A549 (cell line): ENCODE measurements around the gene MYH11. TPM values are rescaled to one million over a fixed set of nuclear protein-coding genes. Genes with fewer than 3 reads are reported as not detected.

Experiments used
- ATAC-seq, 2 experiments: fragments of 200-7000 bp in 1 of 2; fragments of >200 bp in 1 of 2; cut with Nextera tagmentation in 1 of 2; cut with Tn5 transposase in 1 of 2; 3 replicates each; pipeline versions ENCODE4 v1.8.0 to v1.9.1; 2018 to 2020; ENCODE audit warnings: mild to moderate bottlenecking in 1 of 2, moderate library complexity in 1 of 2
- CTCF ChIA-PET: fragments of 300-600 bp; sonication (Branson Sonifier 250); formaldehyde crosslinking; extraction: SDS; loops from one replicate; lab custom pipeline; 2021; ENCODE audit warnings: antibody characterized with exemption, inconsistent platforms; lab: Yijun Ruan, JAX
- POLR2A ChIA-PET: fragments of 350-600 bp; formaldehyde crosslinking; extraction: SDS; loops from one replicate; lab custom pipeline; 2021; ENCODE audit warnings: antibody characterized with exemption, inconsistent platforms; lab: Yijun Ruan, JAX
- DNase-seq, 2 experiments: peaks; one replicate each; pipeline versions ENCODE4 v3.0.0 to v3.0.0-alpha.2; 2011 to 2016; ENCODE audit warnings: low read depth in 1 of 2, low spot score in 1 of 2
- FAIRE-seq: peaks from 2 replicates; lab custom pipeline; 2011; peaks lifted over from hg19 to GRCh38; lab: Jason Lieb, UNC
- H3K27ac ChIP-seq, 2 experiments: fragments of >200 bp; sonication (Bioruptor Twin); formaldehyde crosslinking; 3 replicates each; pipeline ENCODE4 v1.5.1; 2016 to 2017
- H3K4me1 ChIP-seq: fragments of >200 bp; sonication (Bioruptor Twin); formaldehyde crosslinking; 3 replicates; pipeline ENCODE4 v1.6.1; 2016
- H3K4me2 ChIP-seq: fragments of >200 bp; sonication (Bioruptor Twin); formaldehyde crosslinking; 3 replicates; pipeline ENCODE4 v1.6.1; 2016
- H3K4me3 ChIP-seq: fragments of >200 bp; sonication (Bioruptor Twin); formaldehyde crosslinking; 3 replicates; pipeline ENCODE4 v1.5.1; 2016
- H3K9me3 ChIP-seq: fragments of >200 bp; sonication (Bioruptor Twin); formaldehyde crosslinking; 3 replicates; pipeline ENCODE4 v1.6.1; 2016
- BHLHE40 ChIP-seq: IDR thresholded peaks from 2 replicates; pipeline ENCODE4 v1.6.1; 2012; ENCODE audit warnings: low read depth, low read length, inconsistent platforms
- CBX2 ChIP-seq: fragments of 200-600 bp; sonication (generic); IDR thresholded peaks from 2 replicates; pipeline ENCODE4 v1.6.1; 2016; ENCODE audit warnings: low read depth, mild to moderate bottlenecking, borderline replicate concordance
- CEBPB ChIP-seq, 2 experiments: fragments of >200 bp in 1 of 2; sonication (Bioruptor Twin) in 1 of 2; formaldehyde crosslinking in 1 of 2; IDR thresholded peaks; 2 replicates each; pipeline ENCODE4 v1.6.1; 2012 to 2016
- CHD4 ChIP-seq: fragments of 200-600 bp; sonication (generic); IDR thresholded peaks from 2 replicates; pipeline ENCODE4 v1.6.1; 2016; ENCODE audit warnings: antibody characterized with exemption, mild to moderate bottlenecking, borderline replicate concordance
- CTCF ChIP-seq: fragments of >200 bp; sonication (Bioruptor Twin); formaldehyde crosslinking; IDR thresholded peaks from 3 replicates; pipeline ENCODE4 v1.5.1; 2016
- EHF ChIP-seq: fragments of 250-450 bp; sonication (Bioruptor Pico); IDR thresholded peaks from 2 replicates; pipeline ENCODE4 v1.5.0; 2020; ENCODE audit warnings: mild to moderate bottlenecking
- ESRRA ChIP-seq: fragments of 150-350 bp; IDR thresholded peaks from 2 replicates; pipeline ENCODE4 v1.6.1; 2014; ENCODE audit warnings: mild to moderate bottlenecking, low read length, borderline replicate concordance
- FOSB ChIP-seq: fragments of 250-450 bp; sonication (Bioruptor Pico); IDR thresholded peaks from 2 replicates; pipeline ENCODE4 v1.5.0; 2020; ENCODE audit warnings: mild to moderate bottlenecking, moderate library complexity
- FOSL2 ChIP-seq, 2 experiments: fragments of 450-650 bp in 1 of 2; fragments of >200 bp in 1 of 2; sonication (Bioruptor Twin) in 1 of 2; formaldehyde crosslinking; IDR thresholded peaks; 2 replicates each; pipeline versions ENCODE4 v1.5.0 to v1.6.1; 2016 to 2020; ENCODE audit warnings: mild to moderate bottlenecking in 1 of 2, moderate library complexity in 1 of 2
- HES2 ChIP-seq: fragments of >200 bp; sonication (Bioruptor Twin); formaldehyde crosslinking; IDR thresholded peaks from 2 replicates; pipeline ENCODE4 v1.6.1; 2016
- HOXB13 ChIP-seq: fragments of 250-450 bp; sonication (Bioruptor Pico); IDR thresholded peaks from 2 replicates; pipeline ENCODE4 v1.5.0; 2020; ENCODE audit warnings: low read depth, mild to moderate bottlenecking, moderate library complexity
- HOXB5 ChIP-seq: fragments of 250-450 bp; sonication (Bioruptor Pico); IDR thresholded peaks from 2 replicates; pipeline ENCODE4 v1.5.0; 2020; ENCODE audit warnings: mild to moderate bottlenecking, moderate library complexity
- MAFK ChIP-seq: fragments of 450-650 bp; IDR thresholded peaks from 2 replicates; pipeline ENCODE4 v1.6.1; 2014; ENCODE audit not compliant: partially characterized antibody
- NPAS2 ChIP-seq: fragments of 250-450 bp; sonication (Bioruptor Pico); IDR thresholded peaks from 2 replicates; pipeline ENCODE4 v1.8.0; 2022; ENCODE audit warnings: mild to moderate bottlenecking, moderate library complexity, borderline replicate concordance
- POLR2A ChIP-seq: IDR thresholded peaks from 2 replicates; pipeline ENCODE4 v1.6.1; 2012; ENCODE audit warnings: mild to moderate bottlenecking, low read length
- POLR2AphosphoS2 ChIP-seq: conservative IDR thresholded peaks from 2 replicates; pipeline ENCODE4 v1.6.1; 2012; ENCODE audit warnings: low read length, improper control_type of control experiment, inconsistent platforms
- TFCP2L1 ChIP-seq: fragments of 250-450 bp; sonication (Bioruptor Pico); IDR thresholded peaks from 2 replicates; pipeline ENCODE4 v1.5.0; 2021; ENCODE audit warnings: mild to moderate bottlenecking
- ZC3H11A ChIP-seq: fragments of 450-650 bp; IDR thresholded peaks from 2 replicates; pipeline ENCODE4 v1.6.1; 2014; ENCODE audit warnings: antibody characterized with exemption, mild to moderate bottlenecking
- ZFP36 ChIP-seq: fragments of 450-650 bp; IDR thresholded peaks from 2 replicates; pipeline ENCODE4 v1.6.1; 2014; ENCODE audit warnings: borderline replicate concordance; ENCODE audit not compliant: partially characterized antibody
- WGBS: methylation state at CpG from one replicate; pipeline ENCODE4 v1.1.6; 2017; ENCODE audit errors: missing lambda C conversion rate; 5-methylcytosine and 5-hydroxymethylcytosine counted together
- polyA plus RNA-seq, 4 experiments: library from polyadenylated mRNA; depleted of rRNA in 3 of 4; stranded (reverse); fragments of >200 nt; fragmentation: RNase III in 1 of 4; extraction: RNeasy Plus Mini Kit Qiagen cat#74134 plus additional on column Dnase treatment in 1 of 4; gene quantifications; 2 replicates in 3 of 4; 3 replicates in 1 of 4; pipeline ENCODE4 v1.2.3, GENCODE V29; 2011 to 2017
- TF ChIP-seq, protein P1 (sequence below): fragments of 200-600 bp; sonication (generic); IDR thresholded peaks from 2 replicates; pipeline ENCODE4 v1.6.1; 2016; ENCODE audit warnings: antibody characterized with exemption, mild to moderate bottlenecking, moderate library complexity
- TF ChIP-seq, protein P2 (sequence below): fragments of >200 bp; sonication (Bioruptor Twin); formaldehyde crosslinking; IDR thresholded peaks from 3 replicates; pipeline ENCODE4 v1.6.1; 2016
- TF ChIP-seq, protein P3 (sequence below): fragments of 450-650 bp; IDR thresholded peaks from 2 replicates; pipeline ENCODE4 v1.6.1; 2014; ENCODE audit warnings: antibody characterized with exemption

Gene MYH11
- polyA plus RNA-seq, 2 of the 4 experiments (the other 2 are of a cell fraction): 0.03 to 0.09 TPM

DNA sequence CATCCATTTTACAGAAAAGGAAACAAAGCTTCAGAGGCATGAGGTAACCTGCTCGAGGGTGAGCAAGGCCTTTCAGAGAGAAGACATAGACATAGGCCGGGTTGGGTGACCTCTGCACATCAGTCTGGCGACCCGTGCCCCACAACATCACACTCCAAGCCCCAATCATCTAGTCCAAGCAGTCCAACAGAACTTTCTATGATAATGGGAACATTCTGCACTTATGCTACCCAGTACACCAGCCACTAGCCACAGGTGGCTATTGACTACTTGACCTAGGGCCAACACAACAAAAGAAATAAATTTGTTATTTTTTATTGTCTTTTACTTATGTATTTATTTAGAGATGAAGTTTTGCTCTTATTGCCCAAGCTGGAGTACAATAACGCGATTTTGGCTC lies 20.8 kb downstream of the MYH11 start:
- H3K9me3 ChIP-seq: no peaks in the 10 kb centered on the region
- ChIA-PET CTCF (interaction anchor here (0.6 to 2.4 kb wide), 3 partner anchors 9 to 102 kb away, joined by 3 to 11 read pairs (median 5); no protein-coding TSS in a partner anchor), POLR2A (no interaction called here)
- TF ChIP-seq TFCP2L1 (CRISPR knock-in tag): no peak
- TF ChIP-seq, protein P1, sequence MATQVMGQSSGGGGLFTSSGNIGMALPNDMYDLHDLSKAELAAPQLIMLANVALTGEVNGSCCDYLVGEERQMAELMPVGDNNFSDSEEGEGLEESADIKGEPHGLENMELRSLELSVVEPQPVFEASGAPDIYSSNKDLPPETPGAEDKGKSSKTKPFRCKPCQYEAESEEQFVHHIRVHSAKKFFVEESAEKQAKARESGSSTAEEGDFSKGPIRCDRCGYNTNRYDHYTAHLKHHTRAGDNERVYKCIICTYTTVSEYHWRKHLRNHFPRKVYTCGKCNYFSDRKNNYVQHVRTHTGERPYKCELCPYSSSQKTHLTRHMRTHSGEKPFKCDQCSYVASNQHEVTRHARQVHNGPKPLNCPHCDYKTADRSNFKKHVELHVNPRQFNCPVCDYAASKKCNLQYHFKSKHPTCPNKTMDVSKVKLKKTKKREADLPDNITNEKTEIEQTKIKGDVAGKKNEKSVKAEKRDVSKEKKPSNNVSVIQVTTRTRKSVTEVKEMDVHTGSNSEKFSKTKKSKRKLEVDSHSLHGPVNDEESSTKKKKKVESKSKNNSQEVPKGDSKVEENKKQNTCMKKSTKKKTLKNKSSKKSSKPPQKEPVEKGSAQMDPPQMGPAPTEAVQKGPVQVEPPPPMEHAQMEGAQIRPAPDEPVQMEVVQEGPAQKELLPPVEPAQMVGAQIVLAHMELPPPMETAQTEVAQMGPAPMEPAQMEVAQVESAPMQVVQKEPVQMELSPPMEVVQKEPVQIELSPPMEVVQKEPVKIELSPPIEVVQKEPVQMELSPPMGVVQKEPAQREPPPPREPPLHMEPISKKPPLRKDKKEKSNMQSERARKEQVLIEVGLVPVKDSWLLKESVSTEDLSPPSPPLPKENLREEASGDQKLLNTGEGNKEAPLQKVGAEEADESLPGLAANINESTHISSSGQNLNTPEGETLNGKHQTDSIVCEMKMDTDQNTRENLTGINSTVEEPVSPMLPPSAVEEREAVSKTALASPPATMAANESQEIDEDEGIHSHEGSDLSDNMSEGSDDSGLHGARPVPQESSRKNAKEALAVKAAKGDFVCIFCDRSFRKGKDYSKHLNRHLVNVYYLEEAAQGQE: no peak
- no peak for TF ChIP-seq MAFK
- no peak for TF ChIP-seq CBX2
- TF ChIP-seq FOSB (CRISPR knock-in tag): no peak
- TF ChIP-seq, protein P2, sequence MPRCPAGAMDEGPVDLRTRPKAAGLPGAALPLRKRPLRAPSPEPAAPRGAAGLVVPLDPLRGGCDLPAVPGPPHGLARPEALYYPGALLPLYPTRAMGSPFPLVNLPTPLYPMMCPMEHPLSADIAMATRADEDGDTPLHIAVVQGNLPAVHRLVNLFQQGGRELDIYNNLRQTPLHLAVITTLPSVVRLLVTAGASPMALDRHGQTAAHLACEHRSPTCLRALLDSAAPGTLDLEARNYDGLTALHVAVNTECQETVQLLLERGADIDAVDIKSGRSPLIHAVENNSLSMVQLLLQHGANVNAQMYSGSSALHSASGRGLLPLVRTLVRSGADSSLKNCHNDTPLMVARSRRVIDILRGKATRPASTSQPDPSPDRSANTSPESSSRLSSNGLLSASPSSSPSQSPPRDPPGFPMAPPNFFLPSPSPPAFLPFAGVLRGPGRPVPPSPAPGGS: no peak
- TF ChIP-seq BHLHE40: no peak
- no peak for TF ChIP-seq CTCF
- FAIRE-seq (no peak), DNase-seq (no peak), ATAC-seq (no peak)
- no peaks in the 10 kb centered on the region for H3K4me1 ChIP-seq
- WGBS: 75% methylated on average over 6 of the region's 6 CpGs
- no peak overlapping the region for H3K27ac ChIP-seq
- no peak overlapping the region for H3K4me3 ChIP-seq
- no peak overlapping the region for H3K4me2 ChIP-seq

GRCh38 chr16:15835136-15835878 lies 21.5 kb downstream of the MYH11 start:
- no peak overlapping the region for H3K4me2 ChIP-seq
- ATAC-seq (no peak), FAIRE-seq (no peak), DNase-seq (no peak)
- 74% methylated on average over 2 of the region's 2 CpGs for WGBS
- H3K9me3 ChIP-seq: no peaks in the 10 kb centered on the region
- H3K27ac ChIP-seq: no peak overlapping the region
- H3K4me1 ChIP-seq: no peaks in the 10 kb centered on the region
- ChIA-PET CTCF (interaction anchor here (1.4 to 2.4 kb wide), 2 partner anchors 14 to 58 kb away, joined by 3 to 11 read pairs; no protein-coding TSS in a partner anchor), POLR2A (no interaction called here)
- no peak overlapping the region for H3K4me3 ChIP-seq
- TF ChIP-seq CTCF (no peak), MAFK (no peak), CEBPB (IDR thresholded peaks at IDR 0.05) (no peak), EHF (CRISPR knock-in tag) (no peak)

DNA sequence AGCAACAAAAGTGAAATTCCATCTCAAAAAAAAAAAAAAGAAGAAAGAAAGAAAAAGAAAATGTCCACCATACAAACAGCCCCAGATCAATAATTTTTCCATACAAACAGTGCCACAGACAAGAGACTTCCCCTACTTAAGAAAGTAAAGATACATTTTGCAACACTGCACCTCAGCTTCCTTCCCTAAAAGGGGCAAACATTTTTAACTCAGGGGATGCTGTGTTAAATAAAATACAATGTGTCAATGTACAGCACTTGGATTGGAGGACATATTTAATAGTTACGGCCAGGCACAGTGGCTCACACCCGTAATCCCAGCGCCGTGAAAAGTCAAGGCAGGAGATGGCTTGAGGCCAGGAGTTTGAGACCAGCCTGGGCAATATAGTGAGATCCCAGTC lies 22.3 kb downstream of the MYH11 start:
- ATAC-seq: no peak
- Histone ChIP-seq H3K4me2 (no peak overlapping the region), H3K4me3 (no peak overlapping the region), H3K4me1 (no peaks in the 10 kb centered on the region), H3K9me3 (no peaks in the 10 kb centered on the region), H3K27ac (no peak overlapping the region)
- CTCF ChIA-PET: interaction anchor here (1.4 kb wide), 1 partner anchor 13 kb away, joined by 3 read pairs; no protein-coding TSS in a partner anchor
- no peak for FAIRE-seq
- POLR2A ChIA-PET: no interaction called here
- DNase-seq: no peak
- 92% methylated on average over 4 of the region's 4 CpGs for WGBS
- TF ChIP-seq, protein P3, sequence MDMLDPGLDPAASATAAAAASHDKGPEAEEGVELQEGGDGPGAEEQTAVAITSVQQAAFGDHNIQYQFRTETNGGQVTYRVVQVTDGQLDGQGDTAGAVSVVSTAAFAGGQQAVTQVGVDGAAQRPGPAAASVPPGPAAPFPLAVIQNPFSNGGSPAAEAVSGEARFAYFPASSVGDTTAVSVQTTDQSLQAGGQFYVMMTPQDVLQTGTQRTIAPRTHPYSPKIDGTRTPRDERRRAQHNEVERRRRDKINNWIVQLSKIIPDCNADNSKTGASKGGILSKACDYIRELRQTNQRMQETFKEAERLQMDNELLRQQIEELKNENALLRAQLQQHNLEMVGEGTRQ: no peak
- TF ChIP-seq ZC3H11A (no peak), POLR2AphosphoS2 (no peak), POLR2A (no peak), ZFP36 (no peak), CHD4 (no peak), NPAS2 (CRISPR knock-in tag) (no peak), HOXB13 (no peak), HOXB5 (no peak), TFCP2L1 (CRISPR knock-in tag) (no peak), ESRRA (no peak), HES2 (no peak), FOSL2 (IDR thresholded peaks at IDR 0.05) (no peak), FOSL2 (CRISPR knock-in tag; IDR thresholded peaks at IDR 0.05) (no peak)
